GM19328 (cell line): Measurements from ENCODE around the gene MOCS1.

Experiments used
- ATAC-seq: cut with Tn5 transposase; IDR thresholded peaks from one replicate; pipeline ENCODE4 v1.9.1; 2021; ENCODE audit warnings: mild to moderate bottlenecking, moderate library complexity; ENCODE audit not compliant: unreplicated experiment

MOCS1 gene

DNA sequence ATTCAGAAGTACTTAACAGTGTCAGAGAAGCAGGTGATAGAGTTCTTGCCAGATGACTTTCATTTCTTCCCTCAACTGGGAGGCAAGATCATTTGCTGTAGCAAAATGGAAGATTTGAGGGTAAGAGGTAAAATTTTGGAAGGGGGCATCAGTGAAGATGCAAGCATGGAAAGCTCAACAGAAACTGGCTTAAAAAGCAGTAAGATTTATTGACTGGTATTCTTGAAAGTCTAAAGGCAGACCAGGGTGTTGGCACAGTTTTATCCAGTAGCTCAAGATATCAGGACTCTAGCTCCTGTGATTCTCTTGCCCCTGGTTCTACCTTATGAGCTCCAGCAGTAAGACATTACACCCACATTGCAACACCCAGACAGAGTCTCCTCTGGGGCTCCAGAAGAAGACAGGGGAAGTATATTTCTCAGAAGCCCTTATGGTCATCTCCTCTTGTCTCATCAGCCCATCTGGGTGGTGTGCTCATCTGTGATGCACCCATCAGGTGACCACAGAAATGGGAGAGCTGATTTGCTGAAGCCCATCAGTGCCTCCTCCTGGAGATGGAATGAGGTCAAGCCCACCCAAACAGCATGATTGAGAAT, 16.0 kb upstream of the MOCS1 start:
- ATAC-seq: no peak

DNA sequence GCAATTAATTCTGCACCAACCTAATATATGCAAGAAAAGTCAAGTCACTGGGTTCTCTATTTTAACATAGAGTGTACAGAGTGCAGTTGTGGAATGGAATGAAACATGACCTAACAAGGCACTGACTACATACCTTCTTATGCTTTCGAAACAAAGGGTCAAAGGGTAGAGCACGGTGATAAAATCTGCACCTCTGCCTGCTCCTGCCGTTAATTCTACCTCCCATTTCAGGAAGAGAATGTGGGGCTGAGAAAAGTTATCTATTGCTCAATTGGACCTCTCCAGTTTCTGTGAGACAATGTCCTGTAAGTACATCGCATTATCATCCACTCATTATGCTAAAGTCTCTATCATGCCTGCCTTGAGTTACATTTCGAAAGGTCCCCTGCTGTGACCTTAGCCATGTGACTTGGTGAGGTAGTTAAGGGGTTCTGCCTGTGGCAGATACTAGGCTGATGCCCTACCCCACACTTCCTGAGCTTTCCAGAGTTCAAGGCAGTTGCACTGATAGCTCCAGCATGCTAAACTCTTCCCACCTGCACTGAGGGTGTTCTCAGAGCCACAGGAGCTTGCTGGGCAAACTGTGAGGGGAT, 14.0 kb upstream of the MOCS1 start:
- ATAC-seq: no peak

DNA sequence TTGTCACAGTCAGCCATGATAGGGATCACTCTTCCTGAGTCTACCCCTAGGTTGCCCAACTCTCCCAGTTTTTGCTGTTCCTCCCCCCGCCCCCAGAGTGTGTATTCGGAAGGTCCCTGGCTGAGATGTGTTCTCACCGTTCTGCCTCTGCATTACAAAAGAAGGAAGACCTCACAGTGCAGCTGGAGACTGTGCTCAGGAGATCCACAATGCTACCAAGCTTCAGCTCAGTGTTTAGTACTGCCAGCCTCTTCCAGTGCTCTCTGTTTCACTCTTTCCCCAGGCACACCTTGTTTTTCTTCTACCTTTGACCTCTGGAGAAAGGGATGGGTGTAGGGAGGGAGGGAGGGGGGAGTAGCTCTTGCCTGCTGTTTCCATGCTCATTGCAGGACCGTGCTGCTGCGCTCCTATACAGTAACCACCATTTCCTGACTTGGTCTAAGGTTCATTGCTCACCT, 13.4 kb upstream of the MOCS1 start:
- no peak for ATAC-seq

DNA sequence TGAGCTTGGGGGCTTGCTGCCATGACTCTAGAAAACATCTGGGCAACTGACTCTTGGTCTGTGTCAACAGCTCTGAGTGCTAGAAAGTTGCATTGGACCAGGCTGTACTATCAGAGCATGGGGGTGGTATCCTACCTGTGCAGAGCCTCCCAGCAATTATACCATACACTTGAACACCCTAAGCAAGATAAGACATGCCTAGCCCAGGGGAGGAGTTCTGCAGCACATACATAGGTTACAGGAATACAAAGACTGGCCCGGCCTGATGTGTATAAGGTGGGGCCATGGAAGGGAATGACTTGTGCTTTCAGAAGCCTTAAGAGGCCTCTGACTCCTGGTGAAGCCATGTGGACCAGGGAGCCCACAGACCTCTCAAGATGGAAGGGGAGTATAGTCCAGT, 11.4 kb upstream of the MOCS1 start:
- ATAC-seq: no peak

DNA sequence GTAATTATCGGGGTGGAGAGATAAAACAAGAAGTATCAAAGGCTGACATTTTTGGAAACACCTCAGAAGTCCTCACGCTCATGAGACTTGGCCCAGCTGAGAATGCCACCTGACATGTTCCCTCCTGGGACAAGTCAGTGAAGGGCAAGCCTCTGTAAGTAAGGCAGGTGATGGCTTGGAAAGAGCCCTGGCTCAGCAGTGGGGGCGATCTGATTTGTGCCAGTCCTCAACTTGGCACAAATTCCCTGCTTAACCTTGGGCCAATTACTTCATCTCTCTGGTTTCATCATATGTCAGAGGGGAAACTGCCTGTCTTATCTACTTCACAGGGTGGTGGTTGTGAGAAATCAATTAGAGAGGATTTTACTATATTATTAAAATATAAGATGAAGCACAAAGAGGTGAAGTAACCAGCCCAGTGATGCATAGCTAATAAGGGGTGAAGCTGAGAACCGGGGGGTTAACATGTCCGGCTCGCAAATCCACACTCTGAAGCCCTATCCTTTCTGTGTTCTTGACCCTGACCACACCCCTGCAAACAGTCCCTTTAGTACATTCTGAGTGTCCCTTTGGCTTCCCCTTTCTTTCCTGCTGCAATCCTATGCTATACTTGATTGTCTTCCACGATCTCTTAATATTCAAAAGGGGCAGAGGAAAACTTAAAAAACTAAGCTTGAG, 8.8 kb upstream of the MOCS1 start:
- no peak for ATAC-seq

DNA sequence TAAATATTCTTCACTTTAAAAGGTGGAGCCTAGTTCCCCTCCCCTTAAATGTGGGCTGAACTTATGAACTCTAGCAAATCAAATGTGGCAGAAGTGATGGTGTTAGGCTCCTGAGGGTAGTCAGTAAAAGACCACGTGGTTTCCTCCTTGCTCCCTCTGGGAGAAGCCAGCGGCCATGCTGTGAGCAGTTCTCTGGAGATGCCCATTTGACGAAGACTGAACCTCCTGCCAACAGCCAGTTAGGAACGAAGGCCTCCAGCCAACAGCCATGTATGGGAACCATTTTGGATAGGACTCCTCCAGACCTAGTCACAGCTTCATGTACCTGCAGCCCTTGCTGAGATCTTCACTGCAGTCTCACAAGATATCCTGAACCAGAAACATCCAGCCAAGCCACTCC, 7.6 kb upstream of the MOCS1 start:
- ATAC-seq: no peak

DNA sequence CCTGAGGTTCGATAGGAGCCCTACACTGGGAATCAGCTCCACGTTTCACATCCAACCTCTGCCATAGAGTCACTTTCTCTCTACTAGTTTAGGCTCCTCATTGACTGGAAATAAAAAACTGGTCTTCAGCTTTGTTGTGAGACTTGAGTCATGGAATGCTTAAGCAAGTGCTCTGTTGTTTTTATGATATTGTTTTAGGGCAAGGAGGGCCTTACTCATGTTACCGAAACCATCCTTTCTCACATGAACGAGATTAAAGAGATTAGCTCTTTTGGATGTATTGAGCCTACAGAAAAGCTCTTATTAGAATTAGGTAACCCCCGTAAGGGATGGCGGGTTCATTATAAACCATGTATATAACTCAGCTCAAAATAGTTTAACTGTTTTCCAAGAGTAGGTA, 6.9 kb upstream of the MOCS1 start:
- ATAC-seq: no peak

DNA sequence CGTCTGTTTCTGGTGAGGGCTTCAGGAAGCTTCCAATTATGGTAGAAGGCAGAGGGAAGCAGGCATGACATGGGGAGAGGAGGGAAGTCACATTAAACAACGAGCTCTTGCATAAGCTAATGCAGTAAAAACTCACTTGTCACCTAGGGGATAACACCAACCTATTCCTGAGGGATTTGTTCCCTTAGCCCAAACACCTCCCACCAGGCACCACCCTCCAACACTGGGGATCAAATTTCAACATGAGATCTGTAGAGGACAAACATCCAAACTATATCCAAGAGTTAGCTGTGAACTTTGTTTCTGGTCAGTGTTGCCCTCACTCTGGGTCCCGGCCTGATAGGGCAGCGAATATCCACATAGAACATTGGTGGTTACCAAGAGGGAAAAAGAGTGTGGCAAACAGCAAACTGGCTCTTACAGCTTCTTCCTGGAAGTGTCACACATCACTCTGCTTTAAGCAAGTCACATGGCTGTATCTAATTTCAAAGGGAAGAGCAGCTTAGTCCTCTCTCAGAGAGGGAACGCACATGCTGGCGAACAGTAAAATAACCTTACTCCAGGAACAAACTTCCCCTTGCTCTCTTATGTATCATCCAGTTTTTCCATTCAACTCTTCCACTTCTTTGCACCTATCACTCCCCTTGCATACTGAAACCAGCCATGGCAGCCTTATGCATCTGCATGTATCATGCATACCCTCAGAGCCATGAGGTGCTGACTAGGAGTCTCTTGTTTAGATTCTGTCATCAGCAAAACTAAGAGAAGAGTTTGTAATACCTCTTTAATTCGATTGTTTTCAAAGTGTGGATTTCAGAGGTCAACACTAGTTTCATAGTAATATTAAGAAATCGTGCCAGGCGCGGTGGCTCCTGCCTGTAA, 4.8 kb upstream of the MOCS1 start:
- ATAC-seq: no peak

DNA sequence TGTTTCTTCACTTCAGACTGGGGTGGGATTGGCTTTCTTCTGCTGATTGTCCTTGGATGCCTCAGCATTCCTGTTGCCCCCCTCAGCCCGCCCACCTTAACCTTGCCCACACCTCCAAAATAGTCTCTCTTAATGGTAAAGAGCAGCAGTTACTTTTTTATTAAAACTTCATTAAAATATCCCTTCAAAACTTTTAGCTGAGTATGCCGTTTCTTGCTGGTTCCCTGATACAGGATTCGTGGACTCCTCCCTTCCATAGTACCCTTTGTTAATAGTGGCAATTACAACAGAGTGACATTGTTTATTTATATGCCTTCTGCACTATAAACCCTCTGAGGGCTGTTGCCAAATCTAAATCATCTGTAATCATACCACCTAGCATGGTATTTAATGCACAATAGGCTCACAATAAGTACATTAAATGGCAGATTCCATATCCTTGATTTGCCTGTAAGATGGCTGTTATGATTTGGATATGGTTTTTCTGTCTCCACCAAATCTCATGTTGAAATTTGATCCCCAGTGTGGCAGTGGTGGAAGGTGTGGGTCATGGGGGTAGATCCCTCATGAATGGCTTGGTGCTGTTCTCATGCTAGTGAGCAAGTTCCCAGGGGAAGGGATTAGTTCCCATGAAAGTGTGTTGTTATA, 3.5 kb upstream of the MOCS1 start:
- ATAC-seq: no peak

DNA sequence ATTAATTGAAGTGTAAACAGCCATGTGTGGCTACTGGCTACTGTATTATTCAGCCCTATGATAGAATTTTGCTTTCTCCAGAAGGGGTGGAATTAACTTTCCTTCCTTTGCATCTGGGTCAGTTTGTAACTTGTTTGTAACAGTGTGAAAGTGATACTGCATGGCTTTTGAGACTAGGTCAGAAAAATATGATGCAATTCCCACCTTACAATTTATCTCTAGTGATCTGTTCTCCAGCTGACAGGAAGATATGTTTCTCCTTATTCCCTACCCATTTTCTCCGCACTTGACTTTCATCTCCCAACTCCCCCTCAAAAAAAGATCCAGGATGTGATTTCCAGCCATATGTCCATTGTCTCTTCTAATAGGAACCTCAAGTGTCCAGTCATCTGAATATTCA, 2.6 kb upstream of the MOCS1 start:
- ATAC-seq: no peak

DNA sequence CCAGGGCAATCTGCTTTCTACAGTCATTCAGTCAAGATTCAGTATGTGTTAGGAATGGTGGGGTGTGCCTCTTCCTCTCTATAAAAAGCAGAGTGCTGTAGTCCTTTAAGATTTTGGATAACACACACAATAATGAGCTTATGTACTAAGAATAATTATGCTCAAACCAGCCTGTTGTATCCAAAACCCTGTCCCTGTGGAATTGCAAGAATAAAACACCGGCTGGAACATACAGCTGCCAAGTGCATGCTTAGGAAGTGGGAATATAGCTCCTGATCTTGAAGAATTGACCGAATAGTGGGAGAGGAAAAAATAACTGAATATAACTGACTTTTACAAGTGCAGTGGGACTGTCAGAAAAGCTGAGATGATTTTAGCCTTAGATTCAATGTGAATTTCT, 979 bp upstream of the MOCS1 start:
- ATAC-seq: no peak

DNA sequence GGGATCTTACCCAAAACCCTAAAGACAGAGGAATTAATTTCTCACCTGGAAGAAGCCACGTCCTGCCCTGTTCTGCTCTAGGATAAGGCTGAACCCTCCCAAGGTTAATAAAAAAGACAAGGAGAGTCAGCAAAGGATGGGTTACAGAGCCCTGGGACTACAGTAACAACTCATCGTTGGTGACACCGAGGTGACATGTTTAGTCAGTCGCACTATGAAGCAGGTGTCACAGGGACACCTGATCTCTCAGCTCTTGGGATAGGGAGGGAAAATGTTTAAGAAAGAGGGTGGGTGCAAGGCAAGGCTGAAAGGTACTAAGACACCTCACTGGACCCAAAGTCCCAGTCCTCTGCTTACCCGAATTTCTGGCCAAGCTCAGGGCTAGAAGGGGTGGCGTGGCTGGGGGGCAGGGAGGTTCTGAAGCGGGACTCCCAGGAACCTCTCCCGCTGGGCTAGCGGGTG, 562 bp downstream of the MOCS1 start:
- ATAC-seq: no peak

DNA sequence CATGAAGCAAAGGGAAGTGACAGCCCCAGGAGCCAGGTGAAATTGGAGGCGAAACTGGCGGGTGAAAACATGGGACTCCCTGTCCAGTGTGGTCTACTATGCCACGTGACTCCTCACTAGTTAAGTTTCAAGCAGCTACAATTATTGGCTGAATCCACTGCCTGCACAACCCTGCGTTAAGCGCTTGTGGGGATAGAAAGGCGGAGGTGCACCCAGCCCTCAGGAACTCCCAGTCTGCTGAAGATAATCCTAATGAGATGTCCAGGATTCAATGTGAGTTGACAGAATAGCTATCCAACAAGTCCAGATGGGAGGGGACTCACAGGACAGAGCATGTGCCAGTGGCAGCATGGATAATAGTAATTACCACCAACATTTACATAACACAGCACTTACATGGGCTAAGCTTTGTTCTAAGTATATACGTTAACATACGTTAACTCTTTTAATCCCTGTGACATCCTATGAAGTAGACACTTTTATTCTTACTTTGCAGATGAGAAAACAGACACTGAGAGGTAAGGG, 1.8 kb downstream of the MOCS1 start:
- no peak for ATAC-seq

DNA sequence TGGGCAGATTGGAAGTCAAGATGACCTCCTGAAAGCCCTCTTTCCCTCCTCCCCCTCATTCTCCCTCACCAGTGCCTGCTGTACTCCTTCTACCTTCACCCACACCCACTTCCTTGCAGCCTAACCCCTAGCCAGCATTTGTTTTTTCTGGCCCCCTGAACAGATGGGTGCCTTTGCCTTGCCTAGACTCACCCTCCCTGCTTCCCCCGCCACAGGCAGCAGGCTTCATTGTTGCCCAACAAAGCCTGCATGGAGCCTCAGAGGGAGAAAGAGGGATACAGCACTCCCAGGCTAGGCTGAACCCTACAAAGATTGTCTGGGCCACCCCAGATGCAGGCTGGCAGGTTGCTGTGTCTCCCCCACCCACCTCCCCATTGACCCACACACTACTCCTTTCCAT, 2.7 kb downstream of the MOCS1 start:
- ATAC-seq: no peak

DNA sequence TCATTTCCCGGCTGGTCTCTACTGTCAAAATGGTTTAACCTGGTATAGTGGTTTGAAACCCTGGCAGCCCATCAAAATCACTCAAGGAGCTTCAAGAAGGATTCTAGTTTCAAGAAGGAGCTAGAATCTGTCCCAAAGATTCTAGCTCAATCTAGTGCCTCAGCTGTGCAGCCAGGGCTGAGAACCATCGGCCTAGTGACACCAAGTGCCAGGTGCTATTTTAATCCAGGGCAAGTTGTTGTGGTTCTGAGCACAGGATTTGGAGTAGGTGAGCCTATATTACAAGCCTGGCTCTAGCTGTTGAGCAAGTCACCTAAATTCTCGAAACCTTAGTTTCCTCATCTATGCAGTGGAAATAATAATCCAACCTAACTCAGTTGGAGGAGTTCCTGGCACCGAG, 3.7 kb downstream of the MOCS1 start:
- no peak for ATAC-seq

DNA sequence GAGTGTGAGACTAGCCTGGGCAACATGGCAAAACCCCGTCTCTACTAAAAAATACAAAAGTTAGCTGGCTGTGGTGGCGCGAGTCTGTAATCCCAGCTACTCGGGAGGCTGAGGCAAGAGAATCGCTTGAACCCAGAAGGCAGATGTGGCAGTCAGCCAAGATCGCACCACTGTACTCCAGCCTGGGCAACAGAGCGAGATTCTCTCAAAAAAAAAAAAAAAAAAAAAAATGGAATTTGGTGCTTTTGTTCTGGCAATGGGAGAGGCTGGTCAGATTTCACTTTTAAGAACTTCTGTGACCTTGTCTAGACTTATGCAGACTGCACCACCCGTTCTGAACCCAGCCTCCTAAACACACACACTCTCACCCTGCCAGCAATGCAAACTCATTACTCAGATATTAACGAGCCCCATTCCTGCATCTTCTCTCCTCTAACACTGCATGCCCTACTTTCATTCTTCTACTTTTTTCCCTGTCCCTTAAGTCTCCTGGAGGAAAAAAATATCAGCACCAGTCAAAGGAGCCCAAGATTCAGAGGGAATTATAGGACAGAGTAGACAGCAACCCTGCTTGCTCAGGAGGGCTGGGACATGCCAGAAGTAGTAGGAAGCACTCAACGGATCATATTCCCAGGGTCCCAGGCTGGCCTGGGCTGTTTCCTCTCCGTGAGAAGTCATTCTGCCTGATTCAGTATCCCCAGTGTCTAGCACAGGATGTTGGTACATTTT, 4.4 kb downstream of the MOCS1 start:
- no peak for ATAC-seq

DNA sequence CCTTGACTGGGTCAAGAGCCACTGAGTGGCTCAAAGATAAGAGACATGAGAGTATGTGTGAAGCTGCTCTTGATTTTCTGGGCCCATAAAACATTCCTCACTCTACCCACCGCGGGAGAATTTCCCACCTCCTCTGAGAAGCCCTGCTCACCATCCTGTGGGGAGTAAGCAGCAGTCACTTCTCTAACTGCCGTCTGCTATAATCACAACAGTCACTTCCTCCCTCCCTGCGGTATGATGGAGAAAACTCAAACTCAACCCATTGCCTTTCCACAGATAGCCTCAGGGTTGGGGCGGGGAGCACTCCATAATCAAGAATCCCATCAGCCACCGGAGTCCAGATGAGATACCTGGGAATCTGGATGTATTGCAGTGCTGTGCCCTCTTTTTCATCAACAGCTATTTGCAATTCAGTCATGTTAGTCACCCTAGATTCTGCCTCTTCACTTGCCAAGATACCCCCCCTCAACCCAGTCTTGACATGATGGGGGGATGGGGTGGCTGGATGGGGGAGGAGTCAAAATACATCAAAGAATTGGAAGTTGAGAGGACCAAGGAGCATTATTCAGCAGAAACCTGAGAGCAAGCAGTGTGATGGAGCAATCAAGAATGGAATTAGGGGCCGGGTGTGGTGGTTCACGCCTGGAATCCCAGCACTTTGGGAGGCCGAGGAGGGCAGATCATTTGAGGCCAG, 5.1 kb downstream of the MOCS1 start:
- no peak for ATAC-seq

DNA sequence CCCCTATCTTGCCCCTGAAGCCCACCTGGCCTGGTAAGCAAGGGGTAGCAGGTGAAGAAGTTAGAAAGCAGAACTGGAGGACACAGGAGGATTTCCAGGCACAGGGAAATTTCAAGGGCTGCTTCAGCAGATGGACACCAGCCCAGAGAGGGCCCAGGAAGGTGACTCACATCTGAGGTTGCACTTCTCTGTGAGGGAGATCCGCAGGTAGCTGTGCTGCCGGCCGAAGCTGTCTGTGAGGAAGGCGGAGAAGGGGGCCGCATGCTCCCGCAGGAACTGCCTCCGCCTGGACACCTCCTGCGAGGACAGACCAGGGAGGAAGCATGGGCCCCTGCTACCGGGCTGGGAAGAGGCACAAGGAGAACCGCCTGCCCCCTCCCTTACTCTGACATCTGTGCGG, 7.1 kb downstream of the MOCS1 start:
- no peak for ATAC-seq

DNA sequence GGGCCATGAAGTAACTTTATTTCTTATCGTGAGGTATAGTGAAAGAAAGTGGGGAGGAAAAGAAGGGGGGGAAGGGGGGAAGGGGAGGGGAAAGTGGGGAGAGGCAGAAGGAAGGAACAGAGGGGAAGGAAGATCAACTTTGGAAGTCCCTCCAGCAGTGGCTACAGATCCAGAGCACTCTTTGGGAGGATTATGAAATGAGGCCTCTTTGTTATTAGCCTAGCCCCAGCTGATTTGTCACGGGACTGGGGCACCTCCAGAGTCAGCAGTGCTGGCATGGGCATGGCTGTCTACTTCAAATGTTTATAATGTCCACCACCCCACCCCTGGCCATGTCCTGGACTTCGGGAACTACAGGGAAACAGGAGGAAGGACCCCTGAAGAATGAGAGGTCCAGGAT, 7.6 kb downstream of the MOCS1 start:
- no peak for ATAC-seq

DNA sequence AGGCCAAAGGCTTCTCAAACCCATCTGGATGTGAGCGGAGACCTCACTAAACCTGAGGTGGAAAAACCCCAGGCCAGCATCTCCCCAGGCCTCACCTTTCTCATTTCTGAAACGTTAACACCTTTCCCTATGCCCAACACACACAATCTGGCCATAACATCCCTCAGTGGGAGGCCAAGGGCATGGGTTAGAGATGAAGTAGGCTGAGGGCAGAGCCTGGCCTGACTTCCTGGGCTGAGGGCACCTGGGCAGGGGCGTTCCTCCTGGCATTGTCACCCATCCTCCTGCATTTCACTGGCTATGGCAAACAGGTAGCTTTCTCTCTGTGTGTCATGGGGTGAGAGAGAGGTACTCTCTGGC, 8.4 kb downstream of the MOCS1 start:
- ATAC-seq: no peak
